ENCODE measurements around the gene FAM72D. TPM values are rescaled to one million over a fixed set of nuclear protein-coding genes. Genes with fewer than 3 reads are reported as not detected.
"Not testable (repeated sequence)": the region's sequence is repeated elsewhere in the genome, so short reads cannot be mapped to it uniquely, and the experiment has no call there.

The FAM72D gene
- total RNA-seq, 1 donor from 2014 or later: 6.1 TPM

DNA sequence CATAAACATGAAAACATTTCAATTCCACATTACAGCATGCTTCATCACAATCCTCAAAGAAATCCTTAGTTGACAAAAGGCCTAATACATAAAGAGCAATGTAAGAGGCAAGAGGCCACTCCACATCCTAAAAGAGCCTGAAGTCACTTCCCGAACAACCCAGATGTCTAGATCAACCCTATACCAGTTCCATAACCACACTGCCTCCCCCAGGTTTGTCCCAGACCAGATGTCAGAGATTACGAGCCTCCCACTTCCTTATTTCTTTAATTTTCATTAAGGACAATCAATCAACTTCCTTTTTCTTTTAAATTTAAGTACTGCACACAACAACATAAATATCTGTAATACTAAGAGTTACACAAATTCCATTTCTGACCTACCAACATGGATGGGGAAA, 16.0 kb upstream of the FAM72D start:
- H3K4me3 ChIP-seq (ENCODE audit: low read depth, low read length); DNase-seq (ENCODE audit: low read depth): not testable (repeated sequence)

DNA sequence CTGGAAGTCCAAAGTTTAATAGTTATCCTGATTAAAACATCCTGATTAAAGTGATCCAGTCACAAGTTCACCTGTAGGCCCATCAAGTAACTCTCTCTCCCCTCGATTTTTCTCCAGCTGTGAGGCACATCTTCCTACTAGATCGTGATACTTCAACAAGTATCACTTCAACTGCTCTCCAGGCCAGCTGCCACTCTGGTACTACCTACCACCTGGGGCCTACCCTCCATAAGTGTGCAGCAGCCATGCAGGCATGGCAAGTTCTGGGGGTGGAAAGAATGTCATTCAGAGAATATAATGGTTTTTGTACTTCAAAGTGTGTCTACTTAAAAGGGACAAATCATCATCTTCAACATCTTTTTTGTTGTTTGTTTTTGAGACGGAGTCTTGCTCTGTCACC, 15.6 kb upstream of the FAM72D start:
- DNase-seq (ENCODE audit: low read depth); H3K4me3 ChIP-seq (ENCODE audit: low read depth, low read length): not testable (repeated sequence)

DNA sequence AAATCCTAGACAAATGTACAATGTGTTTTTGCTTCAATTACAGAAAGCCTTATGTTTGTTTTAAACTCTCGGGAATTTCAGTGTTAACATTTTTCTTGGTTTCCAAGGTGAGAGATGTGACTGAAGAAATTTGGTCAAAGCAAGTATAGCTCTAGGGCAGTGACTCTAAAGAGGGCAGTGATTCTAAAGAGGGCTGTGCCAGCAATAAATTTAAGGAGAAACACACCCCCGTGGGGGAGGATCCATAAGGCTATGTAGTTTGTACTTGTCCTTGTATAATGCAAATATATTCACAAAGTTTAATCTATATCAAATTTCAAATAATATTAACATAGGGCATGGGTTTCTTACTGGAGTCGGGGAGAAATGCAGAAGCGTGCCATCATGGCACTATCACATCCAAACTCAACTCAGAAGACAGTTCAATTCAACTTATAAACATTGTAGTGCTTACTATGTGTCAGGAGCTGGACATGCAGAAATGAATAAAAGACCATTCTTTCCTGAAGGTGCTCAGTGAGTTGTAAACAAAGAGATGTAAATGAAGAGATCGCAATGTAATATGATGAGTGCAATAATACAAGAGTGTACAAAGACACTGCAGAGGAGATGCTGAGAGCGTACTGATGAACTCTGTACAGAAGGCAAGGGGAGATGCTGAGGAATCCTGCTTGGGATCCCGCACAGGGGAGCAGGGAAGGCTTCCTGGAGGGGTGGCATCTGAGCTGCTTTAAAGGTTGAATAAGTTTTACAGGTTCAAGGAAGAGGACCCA, 13.1 kb upstream of the FAM72D start:
- not testable (repeated sequence) for H3K4me3 ChIP-seq (ENCODE audit: low read depth, low read length); DNase-seq (ENCODE audit: low read depth)

DNA sequence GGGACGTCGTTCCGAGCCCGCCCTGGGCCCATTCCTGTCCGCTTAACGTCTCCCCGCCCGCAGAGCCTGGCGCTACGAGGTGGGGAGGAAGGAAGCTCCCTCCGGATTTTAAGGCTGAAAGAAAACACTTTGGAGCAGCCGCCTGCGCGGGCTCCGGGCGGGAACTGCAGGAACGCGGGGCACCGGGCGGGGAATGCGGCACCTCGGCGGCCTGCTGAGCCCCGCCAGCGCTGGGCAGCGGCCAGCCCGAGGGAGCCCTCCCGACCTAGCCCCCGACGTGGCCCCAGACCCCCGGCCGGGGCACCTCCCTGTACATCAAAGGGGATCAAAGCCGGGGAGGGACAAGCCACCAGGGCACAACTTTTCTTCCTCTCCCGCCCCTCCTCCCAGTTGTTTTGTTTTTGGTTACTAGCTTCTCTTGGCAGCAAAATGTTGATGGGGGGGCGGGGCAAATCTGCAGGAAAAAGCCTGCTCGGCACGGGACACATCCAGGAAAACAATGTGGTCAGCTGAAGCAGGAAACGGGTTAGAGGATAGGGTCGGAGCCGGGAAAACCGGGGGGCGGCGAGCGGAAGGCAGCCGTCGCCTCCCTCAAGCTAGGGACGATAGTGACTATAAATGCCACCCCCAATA, 2.1 kb upstream of the FAM72D start:
- not testable (repeated sequence) for DNase-seq (ENCODE audit: low read depth)
- peak overlapping the region; percentile 49 for H3K4me3 ChIP-seq (ENCODE audit: low read depth, low read length)

DNA sequence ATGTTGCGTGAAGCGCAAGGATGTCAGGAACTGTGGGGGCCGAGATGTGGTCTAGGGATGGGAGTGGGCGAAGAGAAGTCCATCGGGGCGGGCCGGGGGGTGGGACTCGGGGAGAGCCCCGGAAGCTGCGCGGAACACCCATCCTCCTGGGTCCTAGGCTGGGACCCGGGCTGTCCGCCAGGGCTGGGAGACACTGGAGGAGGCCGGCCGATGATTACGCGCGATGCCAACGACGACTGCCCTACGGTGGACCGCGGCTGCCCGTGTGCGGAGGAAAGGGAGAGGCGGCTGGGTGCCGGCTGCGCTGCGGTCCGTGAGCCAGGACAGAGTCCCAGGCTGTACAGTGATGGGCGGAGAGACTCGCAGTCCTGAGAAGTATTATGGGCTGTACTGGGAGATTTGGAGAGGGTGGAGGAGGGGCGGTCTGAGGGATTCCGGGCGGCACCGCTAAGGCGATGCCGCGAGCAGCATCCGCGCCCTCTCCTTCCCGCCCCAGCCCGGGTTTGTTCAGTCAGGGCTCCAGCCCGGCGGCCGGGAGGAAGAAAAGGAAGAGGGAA, 1.0 kb upstream of the FAM72D start:
- H3K4me3 ChIP-seq (ENCODE audit: low read depth, low read length): peak overlapping the region; percentile 45
- DNase-seq (ENCODE audit: low read depth): not testable (repeated sequence)

DNA sequence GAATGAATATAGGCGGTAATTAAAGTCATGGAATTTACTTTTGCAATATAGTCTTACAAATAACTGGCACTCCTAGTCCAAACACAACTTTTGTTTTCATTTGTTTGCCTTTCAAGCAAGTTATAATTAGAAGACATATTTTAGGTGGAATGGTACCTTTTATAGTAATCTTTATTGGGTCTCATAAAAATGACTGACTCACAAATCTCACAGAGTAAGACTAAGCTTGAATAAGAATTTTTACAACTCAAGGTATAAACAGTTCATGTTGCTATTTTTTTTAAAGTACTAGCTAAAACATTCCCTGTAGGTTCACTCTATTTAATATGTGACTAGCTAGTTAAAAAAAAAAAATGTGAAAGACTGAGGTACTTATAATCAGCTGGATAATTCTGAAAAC, 6.0 kb downstream of the FAM72D start:
- H3K4me3 ChIP-seq (ENCODE audit: low read depth, low read length); DNase-seq (ENCODE audit: low read depth): not testable (repeated sequence)

DNA sequence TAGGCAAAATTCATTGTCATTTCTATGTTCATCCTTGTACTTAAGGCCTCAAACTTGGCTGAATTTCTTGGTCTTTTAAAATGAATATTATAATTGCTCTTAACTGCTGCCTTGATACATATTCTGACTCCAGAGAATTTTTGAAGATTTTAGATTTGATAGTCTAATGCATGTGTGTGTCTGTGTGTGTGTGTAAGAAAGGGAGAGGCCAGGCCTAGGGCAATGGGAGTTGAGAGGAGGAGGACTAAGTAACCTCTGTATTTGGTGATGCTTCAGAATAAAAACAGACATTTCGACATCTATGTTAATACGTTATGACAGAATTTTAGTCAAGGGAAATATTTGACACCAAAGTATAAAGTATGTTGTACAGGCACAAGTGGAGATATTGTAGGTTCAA, 7.5 kb downstream of the FAM72D start:
- DNase-seq (ENCODE audit: low read depth): not testable (repeated sequence)

DNA sequence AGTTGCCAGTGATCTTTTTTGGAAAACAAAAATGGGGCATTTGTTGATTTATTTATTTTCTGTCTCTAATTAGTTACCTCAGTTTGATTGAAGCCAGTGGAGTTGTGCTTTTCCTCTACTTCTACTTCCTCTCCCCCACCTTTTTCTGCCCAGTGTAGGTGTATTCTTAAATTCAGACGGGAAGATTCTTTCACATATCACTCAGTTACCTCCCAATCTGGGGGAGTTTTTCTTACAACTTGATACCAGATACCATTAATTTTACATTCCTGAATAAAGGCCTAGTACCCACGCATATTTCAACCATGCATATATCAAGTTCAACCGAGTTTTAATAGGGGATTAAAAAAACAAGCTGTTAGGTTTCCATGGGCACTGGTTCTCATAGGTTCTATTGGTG, 15.9 kb downstream of the FAM72D start:
- H3K4me3 ChIP-seq (ENCODE audit: low read depth, low read length); DNase-seq (ENCODE audit: low read depth): not testable (repeated sequence)

More for the DNA sequence above, 7.5 kb downstream of the FAM72D start:
- H3K4me3 ChIP-seq (ENCODE audit: low read depth, low read length): not testable (repeated sequence)

DNA sequence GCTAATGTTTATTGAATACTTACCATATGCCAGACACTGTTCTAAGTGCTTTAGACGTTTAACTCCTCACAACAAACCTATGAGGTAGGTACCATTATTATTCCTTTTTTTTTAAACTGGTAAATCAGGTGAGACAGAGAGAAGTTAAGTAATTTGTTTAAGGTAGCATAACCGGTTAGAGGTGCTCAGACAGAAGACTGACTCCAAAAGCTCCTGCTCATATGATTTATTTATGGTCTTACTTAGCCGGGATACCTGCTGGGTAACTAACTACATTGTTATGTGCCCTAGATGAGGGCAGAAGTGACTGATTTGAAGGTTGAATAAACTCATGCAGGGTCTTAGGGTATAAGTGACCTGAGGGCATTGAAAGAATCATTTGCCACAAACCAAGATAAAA, 16.9 kb downstream of the FAM72D start:
- not testable (repeated sequence) for H3K4me3 ChIP-seq (ENCODE audit: low read depth, low read length); DNase-seq (ENCODE audit: low read depth)

DNA sequence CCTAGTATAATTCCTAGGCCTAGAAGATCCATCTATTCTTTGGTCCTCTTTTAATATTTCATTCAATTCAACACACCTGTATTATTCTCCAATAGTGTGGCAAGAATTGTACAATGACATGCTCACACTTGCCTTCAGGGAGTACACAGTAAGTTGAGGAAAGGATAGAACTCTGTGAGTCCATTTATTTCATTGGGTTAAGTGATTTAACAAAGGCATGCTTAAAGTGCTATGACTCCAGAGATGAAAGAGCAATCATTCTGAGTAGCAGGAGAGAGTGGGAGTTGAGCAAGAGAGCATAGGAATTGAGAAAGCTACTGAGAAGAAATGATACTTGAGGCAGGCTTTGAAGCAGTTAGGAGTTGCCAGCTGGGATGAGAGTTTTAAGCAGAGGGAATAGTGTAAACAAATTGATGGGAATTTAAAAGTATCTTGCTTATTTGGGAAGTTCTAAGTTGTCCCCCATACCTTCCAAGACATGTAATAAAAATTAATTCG, 18.8 kb downstream of the FAM72D start:
- DNase-seq (ENCODE audit: low read depth); H3K4me3 ChIP-seq (ENCODE audit: low read depth, low read length): not testable (repeated sequence)

DNA sequence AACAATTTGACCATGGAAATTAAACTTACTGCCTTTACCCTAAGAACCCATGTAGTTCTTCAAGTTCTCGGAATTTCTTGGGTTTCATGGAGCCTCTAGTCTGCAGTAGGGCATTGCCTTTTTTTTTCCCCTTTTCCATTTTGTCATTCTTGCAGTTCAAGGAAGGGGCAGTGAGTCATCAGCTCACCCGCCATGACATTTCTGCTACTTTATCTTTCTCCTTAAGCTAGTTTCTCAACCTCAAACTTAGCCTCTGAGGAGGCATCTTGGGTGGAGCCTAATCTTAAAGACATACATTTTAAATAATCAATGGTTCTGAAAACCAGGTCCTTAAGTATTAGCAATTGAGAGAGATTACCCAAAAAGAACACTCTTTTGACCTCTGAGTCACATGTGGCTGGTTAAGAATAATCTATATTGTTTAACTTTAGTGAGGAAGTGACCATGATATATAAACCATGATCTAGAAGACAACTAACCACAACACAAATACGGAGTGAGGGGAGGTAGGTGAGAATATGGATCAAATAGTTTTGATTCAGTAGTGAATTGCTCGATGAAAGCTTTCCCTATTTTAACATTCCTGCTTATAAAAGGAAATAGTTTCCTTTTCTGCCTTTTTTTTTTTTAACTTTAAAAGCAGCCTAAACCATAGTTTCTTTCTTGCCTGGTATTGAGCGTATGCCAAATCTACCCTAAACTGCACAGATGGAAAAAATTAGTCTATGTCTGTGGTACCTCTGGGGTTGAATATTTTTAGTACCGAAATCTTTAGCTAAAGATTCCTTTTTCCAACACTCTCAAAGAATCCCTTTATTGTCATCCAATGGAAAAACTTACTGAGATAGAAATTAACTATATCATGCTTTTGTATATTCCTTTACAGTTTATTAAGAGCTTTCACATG, 20.1 kb downstream of the FAM72D start:
- not testable (repeated sequence) for H3K4me3 ChIP-seq (ENCODE audit: low read depth, low read length); DNase-seq (ENCODE audit: low read depth)

DNA sequence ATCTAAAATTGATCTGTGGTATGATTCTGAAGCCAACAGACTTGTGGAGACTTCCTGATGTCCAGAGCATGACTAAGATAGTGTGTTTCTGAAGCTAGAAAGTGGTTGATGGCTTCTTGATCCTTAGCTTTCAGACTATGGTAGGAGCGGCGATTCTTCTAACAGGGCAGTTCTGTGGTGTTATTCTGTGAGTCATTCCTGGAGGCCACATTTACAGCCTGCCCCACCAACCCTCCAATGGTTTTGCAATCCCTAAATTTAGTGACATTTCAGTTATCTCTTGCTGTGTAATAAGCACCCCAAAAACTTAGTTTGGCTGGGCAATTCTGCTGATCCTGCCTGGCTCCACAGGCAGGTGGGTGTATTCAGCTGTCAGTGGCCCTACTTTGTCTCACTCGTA, 24.1 kb downstream of the FAM72D start:
- not testable (repeated sequence) for H3K4me3 ChIP-seq (ENCODE audit: low read depth, low read length); DNase-seq (ENCODE audit: low read depth)

DNA sequence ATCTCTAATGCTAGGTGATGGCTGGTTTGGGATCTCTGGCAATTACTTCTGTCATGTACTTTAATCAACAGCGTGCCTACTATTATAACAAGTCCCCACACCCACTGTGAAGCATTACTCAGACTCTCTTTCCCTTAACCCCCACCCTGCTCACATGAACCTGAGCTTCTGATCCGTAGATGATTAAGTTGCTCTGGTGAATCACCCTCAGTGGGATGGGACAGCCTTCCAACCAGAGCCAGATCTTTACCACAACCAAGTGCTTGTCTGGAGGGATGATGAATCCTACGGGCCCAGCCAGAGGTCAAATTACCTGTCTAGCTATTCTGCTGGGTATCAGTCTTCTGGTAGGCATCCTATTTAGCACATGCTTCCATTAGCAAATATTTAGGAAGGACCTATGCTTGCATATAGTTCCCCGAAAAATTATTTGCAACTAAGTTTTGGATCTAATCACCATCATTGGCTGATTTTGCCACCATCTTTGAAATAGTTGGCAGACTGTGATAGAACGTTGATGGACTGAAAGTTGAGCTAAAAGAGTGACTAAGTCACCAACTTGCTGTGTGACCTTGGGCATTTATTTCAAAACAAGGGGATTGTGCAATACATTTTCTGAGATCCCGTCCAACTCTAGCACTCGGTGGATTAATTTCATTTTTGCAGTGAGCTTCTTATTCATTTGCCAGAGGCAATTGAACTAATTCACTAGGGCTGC, 26.7 kb downstream of the FAM72D start:
- H3K4me3 ChIP-seq (ENCODE audit: low read depth, low read length); DNase-seq (ENCODE audit: low read depth): not testable (repeated sequence)

DNA sequence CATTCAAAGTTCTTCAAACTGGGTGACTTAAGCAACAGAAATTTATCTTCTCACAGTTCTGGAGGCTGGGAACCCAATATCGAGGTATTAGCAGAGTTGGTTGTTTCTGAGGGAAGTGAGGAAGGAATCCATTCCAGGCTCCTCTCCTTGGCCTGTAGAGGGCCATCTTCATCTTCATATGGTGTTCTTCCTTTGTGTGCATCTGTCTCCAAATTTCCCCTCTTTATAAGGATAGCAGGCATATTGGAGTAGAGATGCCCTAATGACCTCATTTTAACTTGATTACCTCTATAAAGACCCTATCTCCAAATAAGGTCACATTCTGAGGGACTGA, 27.3 kb downstream of the FAM72D start:
- DNase-seq (ENCODE audit: low read depth): not testable (repeated sequence)

DNA sequence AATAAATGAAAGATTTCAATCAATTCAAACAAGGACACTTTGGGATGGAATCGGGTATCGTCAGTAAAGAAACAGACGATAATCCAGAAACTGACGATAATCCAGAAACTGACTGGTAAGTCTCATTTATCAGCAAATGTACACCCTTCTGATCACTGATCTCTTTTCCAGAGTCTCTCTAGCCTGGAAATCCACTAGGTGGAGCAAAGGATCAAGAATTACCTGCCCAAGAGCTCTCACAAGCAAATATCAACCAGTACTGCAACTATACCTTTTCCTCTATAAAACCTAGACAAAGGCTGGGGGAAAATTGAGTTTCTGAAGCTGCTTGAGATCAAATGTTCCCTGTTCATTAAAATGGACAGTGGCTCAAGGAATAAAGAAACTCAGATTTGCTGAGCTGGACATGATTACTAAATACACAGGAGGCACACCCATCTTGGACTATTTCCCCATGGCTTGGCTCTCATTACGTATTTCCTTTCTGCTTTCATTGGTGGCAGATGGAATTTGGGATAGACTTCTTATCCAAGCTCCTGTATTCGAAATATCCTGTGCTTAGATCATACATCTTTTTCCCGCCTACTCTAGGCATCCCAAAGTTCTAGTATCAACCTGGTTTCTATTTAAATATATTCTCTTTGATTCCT, 28.3 kb downstream of the FAM72D start:
- not testable (repeated sequence) for H3K4me3 ChIP-seq (ENCODE audit: low read depth, low read length); DNase-seq (ENCODE audit: low read depth)

More for the DNA sequence above, 27.3 kb downstream of the FAM72D start:
- not testable (repeated sequence) for H3K4me3 ChIP-seq (ENCODE audit: low read depth, low read length)

DNA sequence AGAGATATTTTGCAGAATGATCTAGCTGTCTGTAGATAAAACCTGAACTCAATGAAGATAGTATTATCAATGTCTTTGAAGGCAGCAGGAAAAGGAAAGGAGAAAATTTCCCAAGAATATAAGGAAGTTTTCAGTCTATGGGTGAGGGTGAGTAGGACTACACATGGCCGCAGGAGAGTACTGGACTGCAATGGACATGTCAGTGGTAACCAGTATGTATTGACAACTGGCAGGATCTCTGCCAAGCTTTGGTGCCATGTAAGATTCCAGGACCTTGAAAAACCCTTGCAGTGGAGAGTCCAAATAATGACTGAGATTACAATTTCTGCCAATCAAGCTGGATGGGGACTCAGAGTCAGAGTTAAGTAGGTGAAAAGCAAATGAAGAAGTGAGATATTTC, 29.3 kb downstream of the FAM72D start:
- H3K4me3 ChIP-seq (ENCODE audit: low read depth, low read length); DNase-seq (ENCODE audit: low read depth): not testable (repeated sequence)

DNA sequence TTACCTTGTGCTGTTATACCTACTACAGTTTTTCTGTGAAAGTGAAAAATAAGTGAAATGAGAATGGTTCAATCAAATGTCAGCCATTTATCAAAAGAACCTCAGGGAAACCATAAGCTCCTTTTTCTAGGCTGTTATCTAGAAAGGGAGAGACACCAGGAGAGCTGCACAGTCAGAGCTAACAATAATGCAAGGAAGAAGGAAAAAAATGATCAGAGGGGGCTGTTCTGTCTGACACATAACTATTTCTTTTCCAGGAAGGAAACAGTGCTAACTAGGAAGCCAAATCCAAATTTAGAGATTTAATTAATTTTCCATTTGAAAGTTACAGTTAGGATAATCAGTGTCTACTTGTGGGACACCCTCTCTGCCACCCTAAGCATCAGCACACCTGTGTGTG, 31.4 kb downstream of the FAM72D start:
- not testable (repeated sequence) for H3K4me3 ChIP-seq (ENCODE audit: low read depth, low read length); DNase-seq (ENCODE audit: low read depth)

Data from epithelial cell of proximal tubule (primary cell).